GM18951 (cell line): Measurements from ENCODE around the gene ZDHHC14.

Source experiments
- POLR2A ChIP-seq: IDR thresholded peaks from 4 replicates; pipeline ENCODE4 v1.6.1; 2011; ENCODE audit warnings: mild to moderate bottlenecking; ENCODE audit not compliant: insufficient read length, insufficient read depth; ENCODE audit errors: extremely low read depth
- in situ Hi-C: fragments of 300-500 bp; cut with MboI; formaldehyde crosslinking; loops from one replicate; pipeline ENCODE4 v1.12.0; 2022; ENCODE audit warnings: low sequenced_read_pairs, mixed read lengths, inconsistent platforms; ENCODE audit not compliant: unreplicated experiment

The ZDHHC14 gene

GRCh38 chr6:157660414-157660813, 279.4 kb downstream of the ZDHHC14 start:
- no peak for TF ChIP-seq POLR2A
- in situ Hi-C loops, result loop anchor here (25.0 kb wide), 1 partner anchor 348 kb away; the partner anchor contains the start of gene TMEM242

- TF ChIP-seq POLR2A, result no peak
- in situ Hi-C loops, result loop anchor here (25.0 kb wide), 1 partner anchor 349 kb away; the partner anchor contains the start of gene TMEM242
Observed at GRCh38 chr6:157661652-157662051, 280.7 kb downstream of the ZDHHC14 start.

DNA sequence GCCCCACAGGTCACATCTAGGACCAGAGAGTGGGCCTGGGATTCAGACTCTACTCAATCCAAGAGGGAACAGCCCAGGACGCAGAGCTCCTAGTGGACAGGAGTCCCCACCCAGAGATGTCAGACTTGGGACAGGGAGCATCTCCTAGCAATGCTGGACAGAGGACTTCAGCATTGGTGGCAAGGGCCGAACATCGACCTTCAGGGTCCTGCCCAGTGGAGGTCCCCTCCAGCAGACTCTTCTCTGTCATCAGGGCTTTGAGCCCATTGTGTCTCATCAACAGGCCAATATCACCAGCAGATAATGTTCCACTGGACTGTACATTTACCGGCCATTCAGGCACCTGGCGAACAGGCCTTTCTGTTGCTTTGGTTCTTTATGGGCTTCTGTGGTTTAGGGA, 282.3 kb downstream of the ZDHHC14 start:
- in situ Hi-C loops, result loop anchor here (25.0 kb wide), 1 partner anchor 351 kb away; the partner anchor contains the start of gene TMEM242
- TF ChIP-seq POLR2A, result no peak

- in situ Hi-C loops, result loop anchor here (25.0 kb wide), 1 partner anchor 353 kb away; the partner anchor contains the start of gene TMEM242
- no peak for TF ChIP-seq POLR2A
Observed at GRCh38 chr6:157665180-157665579, 284.2 kb downstream of the ZDHHC14 start.

- in situ Hi-C loops, result loop anchor here (25.0 kb wide), 1 partner anchor 354 kb away; the partner anchor contains the start of gene TMEM242
- TF ChIP-seq POLR2A, result no peak
Observed at GRCh38 chr6:157666729-157667128, 285.7 kb downstream of the ZDHHC14 start.

GRCh38 chr6:157667211-157668008, 286.4 kb downstream of the ZDHHC14 start:
- TF ChIP-seq POLR2A, result no peak
- in situ Hi-C loops, result loop anchor here (25.0 kb wide), 1 partner anchor 355 kb away; the partner anchor contains the start of gene TMEM242

- TF ChIP-seq POLR2A, result no peak
- in situ Hi-C loops, result loop anchor here (25.0 kb wide), 1 partner anchor 356 kb away; the partner anchor contains the start of gene TMEM242
Observed at GRCh38 chr6:157668009-157668401, 287.0 kb downstream of the ZDHHC14 start.

- in situ Hi-C loops, result loop anchor here (25.0 kb wide), 1 partner anchor 356 kb away; the partner anchor contains the start of gene TMEM242
- no peak for TF ChIP-seq POLR2A
Observed at GRCh38 chr6:157668713-157669112, 287.7 kb downstream of the ZDHHC14 start.

GRCh38 chr6:157669323-157669722, 288.3 kb downstream of the ZDHHC14 start:
- in situ Hi-C loops, result loop anchor here (25.0 kb wide), 1 partner anchor 357 kb away; the partner anchor contains the start of gene TMEM242
- no peak for TF ChIP-seq POLR2A

DNA sequence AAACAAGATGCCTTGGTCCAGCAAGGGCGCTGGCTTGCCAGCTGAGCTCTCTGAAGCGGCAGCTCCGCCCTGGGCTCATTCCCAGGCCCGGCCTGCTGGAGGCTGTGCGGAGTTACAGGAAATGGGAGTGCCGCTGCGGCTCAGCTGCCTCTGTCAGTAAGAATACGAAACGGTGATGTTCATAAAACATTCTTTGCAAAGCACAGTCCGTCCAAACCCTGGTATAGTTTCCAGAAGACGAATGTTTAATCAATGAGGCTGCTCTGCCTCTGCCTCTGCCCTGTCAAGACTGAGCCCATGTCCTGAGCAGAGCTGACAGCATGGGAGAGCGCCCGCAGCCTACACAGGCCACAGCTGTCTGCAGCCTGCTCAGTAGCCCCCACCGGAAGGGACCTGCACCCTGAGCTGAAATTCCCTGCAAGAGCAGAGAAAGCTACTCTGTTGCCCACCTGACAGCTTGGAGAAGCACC, 288.8 kb downstream of the ZDHHC14 start:
- in situ Hi-C loops, result loop anchor here (25.0 kb wide), 1 partner anchor 357 kb away; the partner anchor contains the start of gene TMEM242
- TF ChIP-seq POLR2A, result no peak

DNA sequence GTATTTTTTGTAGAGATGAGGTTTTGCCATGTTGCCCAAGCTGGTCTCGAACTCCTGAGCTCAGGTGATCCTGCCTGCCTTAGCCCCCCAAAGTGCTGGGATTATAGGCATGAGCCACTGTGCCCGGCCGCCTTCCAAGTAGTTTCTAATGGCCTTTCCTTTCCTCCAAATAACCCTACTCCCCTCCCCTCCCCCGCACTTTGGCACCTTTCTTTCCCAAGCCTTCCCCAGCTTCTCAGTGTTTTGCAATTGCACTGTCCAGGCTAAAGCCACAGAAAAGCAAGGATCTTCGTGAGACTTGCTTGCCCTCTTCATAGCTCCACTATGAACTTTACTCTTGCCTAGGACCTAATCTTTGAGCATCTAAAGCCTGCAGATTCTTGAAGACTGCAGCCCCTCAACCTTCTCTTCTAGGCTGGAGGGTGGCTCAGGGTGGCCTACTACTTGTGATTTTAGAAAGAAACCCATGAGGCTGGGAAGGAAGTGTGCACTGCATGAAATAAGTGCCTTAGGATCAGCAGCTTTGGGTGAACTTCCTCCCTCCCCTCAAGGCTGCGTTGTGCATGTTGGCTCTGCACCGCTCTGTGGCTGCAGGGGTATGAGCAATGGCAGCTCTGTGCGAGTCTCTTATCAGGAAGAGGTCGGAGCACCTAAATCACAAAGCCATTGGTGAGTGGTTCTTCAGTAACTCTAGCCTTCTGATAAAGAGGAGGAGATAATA, 289.6 kb downstream of the ZDHHC14 start:
- in situ Hi-C loops, result loop anchor here (25.0 kb wide), 1 partner anchor 358 kb away; the partner anchor contains the start of gene TMEM242
- no peak for TF ChIP-seq POLR2A

- in situ Hi-C loops, result loop anchor here (25.0 kb wide), 1 partner anchor 361 kb away; the partner anchor contains the start of gene TMEM242
- no peak for TF ChIP-seq POLR2A
Observed at GRCh38 chr6:157672726-157673412, 291.9 kb downstream of the ZDHHC14 start.
